Liver (tissue), 9 donors: ENCODE results near the gene BCKDK. TPM values are rescaled to one million over a fixed set of nuclear protein-coding genes. Genes with fewer than 3 reads are reported as not detected.

Source experiments
- DNase-seq: peaks from one replicate; pipeline ENCODE4 v3.0.0-alpha.2; 2017; ENCODE audit warnings: low spot score
- H3K27ac ChIP-seq, 2 donors: one replicate each; pipeline ENCODE4 v1.7.0; 2013; ENCODE audit warnings: inconsistent platforms in 2 of 2, low read length in 2 of 2, control low read depth in 1 of 2, low read depth in 1 of 2, mild to moderate bottlenecking in 1 of 2
- H3K27me3 ChIP-seq, 4 donors: one replicate each; pipeline versions ENCODE4 v1.6.1 to v1.7.0; 2013; ENCODE audit warnings: low read length in 3 of 4, inconsistent platforms in 1 of 4, mild to moderate bottlenecking in 1 of 4, moderate library complexity in 1 of 4; ENCODE audit not compliant: control insufficient read depth in 4 of 4, insufficient read depth in 4 of 4
- H3K36me3 ChIP-seq, 4 donors: one replicate each; pipeline versions ENCODE4 v1.6.1 to v1.7.0; 2013; ENCODE audit warnings: low read length in 3 of 4, mild to moderate bottlenecking in 3 of 4, low read depth in 1 of 4, moderate library complexity in 1 of 4; ENCODE audit not compliant: control insufficient read depth in 4 of 4, insufficient read depth in 3 of 4
- H3K4me1 ChIP-seq, 4 donors: one replicate each; pipeline versions ENCODE4 v1.6.1 to v1.7.0; 2013; ENCODE audit warnings: low read length in 3 of 4, mild to moderate bottlenecking in 3 of 4, moderate library complexity in 1 of 4; ENCODE audit not compliant: control insufficient read depth in 4 of 4, insufficient read depth in 4 of 4
- H3K4me3 ChIP-seq, 3 donors: one replicate each; pipeline versions ENCODE4 v1.6.1 to v1.7.0; 2013; ENCODE audit warnings: low read length in 3 of 3, control low read depth in 1 of 3, low read depth in 1 of 3, mild to moderate bottlenecking in 1 of 3
- H3K9ac ChIP-seq, 2 donors: one replicate each; pipeline ENCODE4 v1.7.0; 2013; ENCODE audit warnings: low read length in 2 of 2, mild to moderate bottlenecking in 2 of 2, moderate library complexity in 2 of 2, control low read depth in 1 of 2, low read depth in 1 of 2
- H3K9me3 ChIP-seq, 4 donors: one replicate each; pipeline versions ENCODE4 v1.6.1 to v1.7.0; 2013; ENCODE audit warnings: low read length in 3 of 4; ENCODE audit not compliant: control insufficient read depth in 4 of 4
- EGR1 ChIP-seq, 2 donors: IDR thresholded peaks; 2 replicates each; pipeline ENCODE4 v1.6.1; 2016 to 2018; ENCODE audit warnings: antibody characterized with exemption in 2 of 2, low read depth in 2 of 2
- FOXA1 ChIP-seq: IDR thresholded peaks from 2 replicates; pipeline ENCODE4 v1.6.1; 2016; ENCODE audit warnings: antibody characterized with exemption
- FOXA2 ChIP-seq: IDR thresholded peaks from 2 replicates; pipeline ENCODE4 v1.6.1; 2016; ENCODE audit warnings: antibody characterized with exemption
- GABPA ChIP-seq, 2 donors: IDR thresholded peaks in 1 of 2; conservative IDR thresholded peaks in 1 of 2; 2 replicates each; pipeline ENCODE4 v1.6.1; 2016; ENCODE audit warnings: antibody characterized with exemption in 2 of 2, mild to moderate bottlenecking in 1 of 2, moderate library complexity in 1 of 2
- HNF4A ChIP-seq, 2 donors: conservative IDR thresholded peaks; 2 replicates each; pipeline ENCODE4 v1.6.1; 2016; ENCODE audit warnings: antibody characterized with exemption in 2 of 2, mild to moderate bottlenecking in 2 of 2
- HNF4G ChIP-seq: IDR thresholded peaks from 2 replicates; pipeline ENCODE4 v1.6.1; 2016; ENCODE audit warnings: antibody characterized with exemption
- JUND ChIP-seq, 2 donors: IDR thresholded peaks; 2 replicates each; pipeline ENCODE4 v1.6.1; 2016; ENCODE audit warnings: antibody characterized with exemption in 2 of 2
- NR2F2 ChIP-seq: IDR thresholded peaks from 2 replicates; pipeline ENCODE4 v1.6.1; 2016; ENCODE audit warnings: antibody characterized with exemption
- RAD21 ChIP-seq, 2 donors: IDR thresholded peaks; 2 replicates each; pipeline ENCODE4 v1.6.1; 2016; ENCODE audit warnings: antibody characterized with exemption in 2 of 2, mild to moderate bottlenecking in 2 of 2
- RXRA ChIP-seq, 2 donors: IDR thresholded peaks; 2 replicates each; pipeline ENCODE4 v1.6.1; 2017 to 2018; ENCODE audit warnings: antibody characterized with exemption in 2 of 2, mild to moderate bottlenecking in 1 of 2
- SP1 ChIP-seq: IDR thresholded peaks from 2 replicates; pipeline ENCODE4 v1.6.1; 2018; ENCODE audit warnings: antibody characterized with exemption, mild to moderate bottlenecking
- TAF1 ChIP-seq: conservative IDR thresholded peaks from 2 replicates; pipeline ENCODE4 v1.6.1; 2016; ENCODE audit warnings: antibody characterized with exemption, mild to moderate bottlenecking
- YY1 ChIP-seq: IDR thresholded peaks from 2 replicates; pipeline ENCODE4 v1.6.1; 2016; ENCODE audit warnings: antibody characterized with exemption, mild to moderate bottlenecking
- WGBS: extraction: QIAGEN DNeasy Blood & Tissue Kit; methylation state at CpG from one replicate; pipeline ENCODE4 v1.1.7; 2013; 5-methylcytosine and 5-hydroxymethylcytosine counted together
- polyA plus RNA-seq, 2 donors: library from polyadenylated mRNA; stranded (reverse) in 1 of 2; unstranded in 1 of 2; fragments of 200-250 nt in 1 of 2; fragments of >200 nt in 1 of 2; fragmentation: Nextera tagmentation in 1 of 2; extraction: Ambion mirVana in 1 of 2; gene quantifications; one replicate each; pipeline versions ENCODE4 v1.2.1 to v1.2.3, GENCODE V29; 2013 to 2015
- total RNA-seq, 2 donors: library from RNA; depleted of rRNA; stranded (reverse); fragments of >200 nt; gene quantifications; one replicate each; pipeline ENCODE4 v1.2.3, GENCODE V29; 2014
- TF ChIP-seq, protein P1 (sequence below): fragments of 150-350 bp; IDR thresholded peaks from 2 replicates; pipeline ENCODE4 v1.5.1; 2017; ENCODE audit warnings: improper control_type of control experiment, low read depth, low read length; ENCODE audit not compliant: missing input control
- TF ChIP-seq, protein P2 (sequence below): IDR thresholded peaks from 2 replicates; pipeline ENCODE4 v1.6.1; 2016; ENCODE audit warnings: antibody characterized with exemption, mild to moderate bottlenecking
- TF ChIP-seq, protein P3 (sequence below): IDR thresholded peaks from 2 replicates; pipeline ENCODE4 v1.6.1; 2016; ENCODE audit warnings: antibody characterized with exemption
- TF ChIP-seq, protein P4 (sequence below): IDR thresholded peaks from 2 replicates; pipeline ENCODE4 v1.6.1; 2016; ENCODE audit warnings: antibody characterized with exemption
- TF ChIP-seq, protein P5 (sequence below): IDR thresholded peaks from 2 replicates; pipeline ENCODE4 v1.6.1; 2016; ENCODE audit warnings: antibody characterized with exemption
- donor health status: healthy.
- donor health status: healthy.
- donor health status: healthy.
- donor health status: healthy.
- donor health status: healthy.

The BCKDK gene
- total and polyA plus RNA-seq, 4 donors = 10.0 to 41.6 (median 34.9) TPM

DNA sequence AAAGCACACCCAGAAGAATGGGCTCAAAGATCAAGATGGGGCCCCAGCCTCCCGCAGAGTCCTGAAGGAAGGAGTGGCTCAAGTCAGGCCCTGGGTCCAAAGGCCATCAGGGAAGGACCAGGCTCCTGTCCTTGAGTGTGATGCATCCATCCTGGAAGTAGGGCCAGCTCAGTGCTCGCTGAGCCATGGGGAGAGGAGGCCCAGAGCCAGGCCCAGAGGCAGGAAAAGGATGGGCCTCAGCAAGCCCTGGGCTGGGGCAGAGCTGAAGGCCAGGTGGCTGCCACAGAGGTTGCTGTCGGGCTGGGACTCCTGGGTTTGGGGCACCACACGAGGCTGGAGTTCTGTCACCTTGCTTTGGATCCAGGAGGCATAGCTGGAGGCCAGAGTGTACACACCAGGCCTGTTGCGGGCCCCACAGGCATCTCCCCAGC lies 23.7 kb downstream of the BCKDK start:
- Histone ChIP-seq H3K4me3 (no peak overlapping the region), H3K36me3 (peaks cover 8 to 40% (median 13%) of the 10 kb centered on the region in 4 donors), H3K27ac (no peak overlapping the region), H3K9me3 (no peaks in the 10 kb centered on the region), H3K4me1 (peaks cover 0 to 18% (median 5%) of the 10 kb centered on the region in 4 donors), H3K27me3 (no peaks in the 10 kb centered on the region), H3K9ac (no peak overlapping the region)
- no peak for TF ChIP-seq RXRA (IDR thresholded peaks at IDR 0.05)
- no peak for TF ChIP-seq FOXA1
- no peak for TF ChIP-seq EGR1 (IDR thresholded peaks at IDR 0.05; ENCODE audit: low read depth in 2 of 2)
- TF ChIP-seq, protein P1, sequence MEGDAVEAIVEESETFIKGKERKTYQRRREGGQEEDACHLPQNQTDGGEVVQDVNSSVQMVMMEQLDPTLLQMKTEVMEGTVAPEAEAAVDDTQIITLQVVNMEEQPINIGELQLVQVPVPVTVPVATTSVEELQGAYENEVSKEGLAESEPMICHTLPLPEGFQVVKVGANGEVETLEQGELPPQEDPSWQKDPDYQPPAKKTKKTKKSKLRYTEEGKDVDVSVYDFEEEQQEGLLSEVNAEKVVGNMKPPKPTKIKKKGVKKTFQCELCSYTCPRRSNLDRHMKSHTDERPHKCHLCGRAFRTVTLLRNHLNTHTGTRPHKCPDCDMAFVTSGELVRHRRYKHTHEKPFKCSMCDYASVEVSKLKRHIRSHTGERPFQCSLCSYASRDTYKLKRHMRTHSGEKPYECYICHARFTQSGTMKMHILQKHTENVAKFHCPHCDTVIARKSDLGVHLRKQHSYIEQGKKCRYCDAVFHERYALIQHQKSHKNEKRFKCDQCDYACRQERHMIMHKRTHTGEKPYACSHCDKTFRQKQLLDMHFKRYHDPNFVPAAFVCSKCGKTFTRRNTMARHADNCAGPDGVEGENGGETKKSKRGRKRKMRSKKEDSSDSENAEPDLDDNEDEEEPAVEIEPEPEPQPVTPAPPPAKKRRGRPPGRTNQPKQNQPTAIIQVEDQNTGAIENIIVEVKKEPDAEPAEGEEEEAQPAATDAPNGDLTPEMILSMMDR = no peak
- TF ChIP-seq, protein P2, sequence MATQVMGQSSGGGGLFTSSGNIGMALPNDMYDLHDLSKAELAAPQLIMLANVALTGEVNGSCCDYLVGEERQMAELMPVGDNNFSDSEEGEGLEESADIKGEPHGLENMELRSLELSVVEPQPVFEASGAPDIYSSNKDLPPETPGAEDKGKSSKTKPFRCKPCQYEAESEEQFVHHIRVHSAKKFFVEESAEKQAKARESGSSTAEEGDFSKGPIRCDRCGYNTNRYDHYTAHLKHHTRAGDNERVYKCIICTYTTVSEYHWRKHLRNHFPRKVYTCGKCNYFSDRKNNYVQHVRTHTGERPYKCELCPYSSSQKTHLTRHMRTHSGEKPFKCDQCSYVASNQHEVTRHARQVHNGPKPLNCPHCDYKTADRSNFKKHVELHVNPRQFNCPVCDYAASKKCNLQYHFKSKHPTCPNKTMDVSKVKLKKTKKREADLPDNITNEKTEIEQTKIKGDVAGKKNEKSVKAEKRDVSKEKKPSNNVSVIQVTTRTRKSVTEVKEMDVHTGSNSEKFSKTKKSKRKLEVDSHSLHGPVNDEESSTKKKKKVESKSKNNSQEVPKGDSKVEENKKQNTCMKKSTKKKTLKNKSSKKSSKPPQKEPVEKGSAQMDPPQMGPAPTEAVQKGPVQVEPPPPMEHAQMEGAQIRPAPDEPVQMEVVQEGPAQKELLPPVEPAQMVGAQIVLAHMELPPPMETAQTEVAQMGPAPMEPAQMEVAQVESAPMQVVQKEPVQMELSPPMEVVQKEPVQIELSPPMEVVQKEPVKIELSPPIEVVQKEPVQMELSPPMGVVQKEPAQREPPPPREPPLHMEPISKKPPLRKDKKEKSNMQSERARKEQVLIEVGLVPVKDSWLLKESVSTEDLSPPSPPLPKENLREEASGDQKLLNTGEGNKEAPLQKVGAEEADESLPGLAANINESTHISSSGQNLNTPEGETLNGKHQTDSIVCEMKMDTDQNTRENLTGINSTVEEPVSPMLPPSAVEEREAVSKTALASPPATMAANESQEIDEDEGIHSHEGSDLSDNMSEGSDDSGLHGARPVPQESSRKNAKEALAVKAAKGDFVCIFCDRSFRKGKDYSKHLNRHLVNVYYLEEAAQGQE = no peak
- TF ChIP-seq, protein P3, sequence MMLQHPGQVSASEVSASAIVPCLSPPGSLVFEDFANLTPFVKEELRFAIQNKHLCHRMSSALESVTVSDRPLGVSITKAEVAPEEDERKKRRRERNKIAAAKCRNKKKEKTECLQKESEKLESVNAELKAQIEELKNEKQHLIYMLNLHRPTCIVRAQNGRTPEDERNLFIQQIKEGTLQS = no peak
- TF ChIP-seq, protein P4, sequence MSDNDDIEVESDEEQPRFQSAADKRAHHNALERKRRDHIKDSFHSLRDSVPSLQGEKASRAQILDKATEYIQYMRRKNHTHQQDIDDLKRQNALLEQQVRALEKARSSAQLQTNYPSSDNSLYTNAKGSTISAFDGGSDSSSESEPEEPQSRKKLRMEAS = no peak
- no peak for TF ChIP-seq GABPA (IDR thresholded peaks at IDR 0.05 in 1 of 2, conservative IDR thresholded peaks at IDR 0.05 in 1 of 2)
- no peak for TF ChIP-seq HNF4G
- TF ChIP-seq, protein P5, sequence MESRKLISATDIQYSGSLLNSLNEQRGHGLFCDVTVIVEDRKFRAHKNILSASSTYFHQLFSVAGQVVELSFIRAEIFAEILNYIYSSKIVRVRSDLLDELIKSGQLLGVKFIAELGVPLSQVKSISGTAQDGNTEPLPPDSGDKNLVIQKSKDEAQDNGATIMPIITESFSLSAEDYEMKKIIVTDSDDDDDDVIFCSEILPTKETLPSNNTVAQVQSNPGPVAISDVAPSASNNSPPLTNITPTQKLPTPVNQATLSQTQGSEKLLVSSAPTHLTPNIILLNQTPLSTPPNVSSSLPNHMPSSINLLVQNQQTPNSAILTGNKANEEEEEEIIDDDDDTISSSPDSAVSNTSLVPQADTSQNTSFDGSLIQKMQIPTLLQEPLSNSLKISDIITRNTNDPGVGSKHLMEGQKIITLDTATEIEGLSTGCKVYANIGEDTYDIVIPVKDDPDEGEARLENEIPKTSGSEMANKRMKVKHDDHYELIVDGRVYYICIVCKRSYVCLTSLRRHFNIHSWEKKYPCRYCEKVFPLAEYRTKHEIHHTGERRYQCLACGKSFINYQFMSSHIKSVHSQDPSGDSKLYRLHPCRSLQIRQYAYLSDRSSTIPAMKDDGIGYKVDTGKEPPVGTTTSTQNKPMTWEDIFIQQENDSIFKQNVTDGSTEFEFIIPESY = no peak
- no peak for TF ChIP-seq RAD21 (IDR thresholded peaks at IDR 0.05)
- no peak for TF ChIP-seq JUND (IDR thresholded peaks at IDR 0.05)
- no peak for TF ChIP-seq SP1
- TF ChIP-seq TAF1 = no peak
- TF ChIP-seq FOXA2 = no peak
- no peak for TF ChIP-seq NR2F2
- TF ChIP-seq YY1 = no peak
- TF ChIP-seq HNF4A (conservative IDR thresholded peaks at IDR 0.05) = no peak
- DNase-seq = no peak
- 89% methylated on average over 5 of the region's 5 CpGs for WGBS
